Activated CD4-positive, alpha-beta T cell treated with anti-CD3 and anti-CD28 coated beads, Interleukin-2, Interleukin-6, amounts not matched to agents 100 ng/mL and 50 ng/mL, durations not matched to agents 16 hours and 8 hours (primary cell): ENCODE data around the gene HCFC1R1.
"Not testable (repeated sequence)": the region's sequence is repeated elsewhere in the genome, so short reads cannot be mapped to it uniquely, and the experiment has no call there.

Experiments
- DNase-seq: peaks from one replicate; pipeline ENCODE4 v3.0.0-alpha.2; 2020

HCFC1R1 gene, protein sequence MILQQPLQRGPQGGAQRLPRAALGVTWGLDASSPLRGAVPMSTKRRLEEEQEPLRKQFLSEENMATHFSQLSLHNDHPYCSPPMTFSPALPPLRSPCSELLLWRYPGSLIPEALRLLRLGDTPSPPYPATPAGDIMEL

DNA sequence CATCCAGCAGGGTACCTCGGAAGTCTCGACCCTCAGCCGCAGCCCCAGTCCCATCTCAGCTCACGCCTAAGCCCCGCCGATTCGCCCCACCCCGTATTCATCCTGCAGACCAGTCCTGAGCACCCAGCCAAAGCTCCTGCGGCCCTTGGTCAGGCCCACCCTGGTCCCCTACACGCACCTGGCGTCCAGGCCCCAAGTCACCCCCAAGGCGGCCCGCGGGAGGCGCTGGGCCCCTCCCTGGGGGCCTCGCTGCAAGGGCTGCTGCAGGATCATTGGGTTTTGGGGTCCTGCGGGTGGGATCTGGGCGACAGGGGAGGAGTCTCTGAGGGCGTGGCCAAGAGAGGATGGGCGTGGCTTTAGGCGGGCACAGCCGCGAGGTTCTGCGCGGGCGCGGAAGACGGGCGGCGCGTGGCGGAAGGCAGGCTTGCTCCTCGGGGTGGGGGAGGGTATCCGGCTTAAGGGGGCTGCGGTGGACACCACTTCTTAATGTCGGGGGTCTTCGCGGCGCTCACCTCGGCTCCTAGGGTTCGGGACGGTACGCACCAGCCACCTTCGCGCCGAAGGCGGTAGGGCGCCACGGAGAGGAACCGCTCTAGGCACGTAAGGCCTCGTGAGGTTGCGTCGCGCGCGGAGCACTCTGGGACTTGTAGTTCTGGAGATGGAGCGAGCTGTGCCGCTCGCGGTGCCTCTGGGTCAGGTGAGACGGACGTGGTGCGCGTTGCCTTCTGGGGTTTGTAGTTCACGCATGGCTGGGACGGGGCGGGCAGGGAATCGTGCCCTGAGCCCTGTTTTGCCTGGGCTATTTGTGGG is at the start of gene HCFC1R1, which contains the start of gene THOC6:
Gene HCFC1R1, minus strand, starts transcription at position 274 of the 810 bp plus-strand sequence. Its CDS starts 1 bp downstream, at position 273.
Gene THOC6, plus strand, starts transcription at position 367 of the 810 bp plus-strand sequence. Its CDS starts 292 bp downstream, at position 659.
- DNase-seq: peak; percentile 98

DNA sequence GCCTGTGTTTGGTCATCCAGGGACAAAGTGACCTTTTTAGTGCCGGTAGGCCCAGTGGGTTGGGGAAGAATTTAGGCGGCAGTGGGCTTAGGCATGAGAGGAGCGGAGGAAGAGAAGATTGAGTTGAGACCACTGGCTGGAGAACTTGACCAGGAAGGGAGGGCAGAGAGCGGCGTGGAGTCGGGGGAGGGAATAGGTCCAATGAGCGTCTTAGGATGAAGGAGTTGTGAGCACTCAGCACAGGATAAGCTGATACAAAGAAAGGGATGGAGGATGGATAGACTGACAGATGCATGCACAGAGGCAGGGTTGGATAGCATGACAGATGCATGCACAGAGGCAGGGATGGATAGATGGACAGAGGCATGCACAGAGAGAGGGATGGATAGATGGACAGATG is 49.7 kb upstream of the HCFC1R1 start:
- DNase-seq: no peak

DNA sequence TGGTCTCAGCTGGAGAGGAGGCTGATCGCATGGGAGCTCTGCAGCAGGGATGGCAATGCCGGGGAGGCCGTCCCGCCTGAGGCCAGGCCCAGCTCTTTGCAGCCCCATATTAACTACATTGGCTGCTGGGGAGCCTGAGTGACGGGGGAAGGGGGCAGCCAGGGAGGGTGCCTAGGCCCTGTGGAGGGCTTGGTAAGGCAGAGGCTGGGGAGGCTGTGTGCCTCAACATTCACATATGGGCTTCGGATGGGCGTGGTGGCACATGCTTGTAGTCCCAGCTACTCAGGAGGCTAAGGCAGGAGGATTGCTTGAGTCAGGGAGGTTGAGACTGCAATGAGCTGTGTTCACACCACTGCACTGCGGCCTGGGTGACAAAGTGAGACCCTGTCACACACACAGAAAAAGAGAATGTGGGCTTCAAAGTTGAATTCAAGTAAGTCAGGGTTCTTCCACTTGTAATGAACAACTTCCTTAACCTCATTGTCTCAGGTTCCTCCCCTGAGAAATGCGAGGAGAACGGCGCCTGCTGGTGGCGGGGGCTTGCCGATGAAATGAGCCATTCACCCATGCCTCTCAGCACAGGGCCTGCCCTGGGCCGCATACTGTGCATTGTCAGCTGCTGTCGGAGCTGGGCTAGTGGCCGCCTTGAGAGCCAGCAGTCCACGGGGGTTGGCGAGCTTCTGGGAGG is 49.0 kb upstream of the HCFC1R1 start:
- DNase-seq: not testable (repeated sequence)

DNA sequence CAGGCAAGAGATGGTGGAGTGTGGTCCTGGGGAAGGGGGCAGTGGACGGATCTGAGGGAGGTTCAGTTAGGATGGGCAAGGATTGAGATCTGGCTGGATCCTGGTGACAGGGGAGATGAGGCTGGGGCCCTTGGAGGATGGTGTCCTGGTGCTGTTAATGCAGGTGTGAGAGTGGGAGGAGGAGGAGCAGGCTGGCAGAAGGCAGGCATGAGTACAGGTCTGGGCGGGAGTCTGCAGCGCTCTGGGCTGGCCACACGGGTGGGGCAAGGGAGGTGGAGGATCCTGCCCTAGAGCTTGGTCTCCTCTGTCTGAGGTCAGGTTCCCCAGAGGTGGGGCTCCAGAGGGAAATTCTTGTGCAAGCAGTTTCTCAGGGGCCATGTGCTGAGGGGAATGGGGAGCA is 48.4 kb upstream of the HCFC1R1 start:
- DNase-seq: peak; percentile 75

DNA sequence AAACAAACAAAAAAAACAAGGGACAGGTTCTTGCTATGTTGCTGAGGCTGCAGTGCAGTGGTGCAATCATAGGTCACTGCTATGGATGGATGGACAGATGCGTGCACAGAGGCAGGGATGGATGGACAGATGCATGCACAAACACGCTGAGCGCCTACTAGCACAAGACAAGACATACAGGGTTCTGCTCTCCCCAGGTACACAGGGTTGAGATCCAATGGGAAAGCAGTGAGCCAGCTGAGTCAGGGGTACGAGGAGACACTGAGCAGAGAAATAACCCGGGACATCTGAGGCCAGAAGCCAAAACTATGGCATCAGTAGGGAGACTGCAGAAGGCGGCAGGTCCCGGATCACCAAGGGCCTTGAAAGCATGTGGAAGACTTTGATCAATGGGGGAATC is 47.9 kb upstream of the HCFC1R1 start:
- DNase-seq: no peak

DNA sequence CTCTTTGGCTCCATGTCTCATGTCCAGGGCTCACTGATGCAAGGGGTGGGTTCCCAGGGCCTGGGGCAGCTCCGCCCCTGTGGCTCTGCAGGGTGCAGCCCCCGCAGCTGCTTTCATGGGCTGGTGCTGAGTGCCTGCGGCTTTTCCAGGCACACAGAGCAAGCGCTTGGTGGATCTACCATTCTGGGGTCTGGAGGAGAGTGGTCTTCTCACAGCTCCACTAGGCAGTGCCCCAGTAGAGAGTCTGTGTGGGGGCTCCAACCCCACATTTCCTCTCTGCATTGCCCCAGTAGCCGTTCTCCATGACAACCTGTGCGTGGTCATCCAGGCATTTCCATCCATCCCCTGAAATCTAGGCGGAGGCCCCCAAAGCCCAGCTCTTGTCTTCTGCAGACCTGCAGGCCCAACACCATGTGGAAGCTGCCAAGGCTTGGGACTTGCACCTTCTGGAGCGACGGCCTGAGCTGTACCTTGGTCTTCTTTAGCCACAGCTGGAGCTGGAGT is 46.9 kb upstream of the HCFC1R1 start:
- no peak for DNase-seq

DNA sequence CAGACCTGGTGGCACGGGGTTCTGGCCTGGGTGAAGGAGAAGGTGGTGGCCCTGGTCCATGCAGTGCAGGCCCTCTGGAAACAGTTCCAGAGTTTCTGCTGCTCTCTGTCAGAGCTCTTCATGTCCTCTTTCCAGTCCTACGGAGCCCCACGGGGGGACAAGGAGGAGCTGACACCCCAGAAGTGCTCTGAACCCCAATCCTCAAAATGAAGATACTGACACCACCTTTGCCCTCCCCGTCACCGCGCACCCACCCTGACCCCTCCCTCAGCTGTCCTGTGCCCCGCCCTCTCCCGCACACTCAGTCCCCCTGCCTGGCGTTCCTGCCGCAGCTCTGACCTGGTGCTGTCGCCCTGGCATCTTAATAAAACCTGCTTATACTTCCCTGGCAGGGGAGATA is 45.4 kb upstream of the HCFC1R1 start:
- DNase-seq: not testable (repeated sequence)

DNA sequence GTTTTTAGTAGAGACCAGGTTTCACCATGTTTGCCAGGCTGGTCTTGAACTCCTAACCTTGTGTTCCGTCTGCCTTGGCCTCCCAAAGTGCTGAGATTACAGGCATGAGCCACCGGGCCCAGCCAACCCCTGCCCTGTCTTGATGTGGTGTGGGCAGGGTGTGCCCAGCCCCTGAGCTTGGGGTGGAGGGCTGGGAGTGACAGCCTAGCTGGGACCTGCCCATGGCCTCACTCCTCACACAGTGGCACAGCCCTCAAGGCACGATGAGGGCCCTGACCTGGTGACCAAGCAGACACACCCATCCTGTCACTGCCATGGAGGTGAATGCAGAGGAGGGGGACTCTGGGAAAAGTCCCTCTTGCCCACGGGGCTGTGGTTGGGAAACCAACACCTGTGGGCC is 44.7 kb upstream of the HCFC1R1 start:
- DNase-seq: peak; percentile 43

DNA sequence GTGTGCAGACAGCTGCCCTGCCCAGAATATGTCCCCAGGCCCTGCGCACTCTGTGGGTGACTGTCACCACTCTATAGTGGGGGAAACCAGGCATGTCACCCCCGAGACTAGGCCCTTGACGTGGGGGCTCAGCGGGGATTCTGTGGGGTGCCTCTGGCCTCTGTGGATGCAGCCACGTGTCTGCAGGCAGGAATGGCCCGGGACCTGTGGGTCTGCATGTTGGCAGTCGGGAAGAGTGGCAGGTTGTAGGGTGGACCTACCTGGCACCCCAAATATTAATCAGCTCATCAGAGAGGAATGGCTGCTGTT is 42.7 kb upstream of the HCFC1R1 start:
- no peak for DNase-seq

DNA sequence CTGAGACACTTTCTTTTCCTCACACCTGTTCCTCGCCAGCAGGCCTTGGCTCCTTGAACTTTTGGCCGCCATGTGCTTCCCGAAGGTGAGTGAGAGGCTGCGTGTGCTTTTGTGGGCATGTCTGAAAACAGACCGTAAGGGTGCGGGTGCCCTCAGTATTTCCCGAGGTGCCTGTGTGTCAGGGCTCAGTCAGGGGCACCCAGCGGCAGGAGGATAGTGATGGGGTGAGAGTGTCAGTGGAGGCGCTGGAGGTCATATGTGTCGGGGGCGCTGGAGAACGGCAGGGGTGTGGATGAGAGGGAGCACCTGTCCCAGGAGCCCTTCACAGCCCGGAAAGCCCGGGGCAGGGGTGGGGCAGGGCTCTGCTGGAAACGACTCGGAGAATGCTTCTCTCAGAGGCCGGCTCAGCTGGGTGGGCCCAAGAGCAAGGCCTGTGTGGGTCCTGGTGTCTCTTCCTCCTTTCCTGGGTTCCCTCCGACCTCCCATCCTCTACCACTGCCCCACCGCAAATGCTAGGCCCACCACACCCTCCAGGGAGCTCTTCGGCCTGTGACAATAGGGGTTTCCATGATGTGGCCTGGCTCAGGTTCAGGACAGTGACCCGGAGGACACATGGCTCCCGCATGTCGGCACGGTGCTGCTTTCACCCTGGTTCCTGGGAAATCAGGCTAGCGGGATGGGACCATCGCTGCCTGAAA is 42.1 kb upstream of the HCFC1R1 start:
- DNase-seq: peak; percentile 54

DNA sequence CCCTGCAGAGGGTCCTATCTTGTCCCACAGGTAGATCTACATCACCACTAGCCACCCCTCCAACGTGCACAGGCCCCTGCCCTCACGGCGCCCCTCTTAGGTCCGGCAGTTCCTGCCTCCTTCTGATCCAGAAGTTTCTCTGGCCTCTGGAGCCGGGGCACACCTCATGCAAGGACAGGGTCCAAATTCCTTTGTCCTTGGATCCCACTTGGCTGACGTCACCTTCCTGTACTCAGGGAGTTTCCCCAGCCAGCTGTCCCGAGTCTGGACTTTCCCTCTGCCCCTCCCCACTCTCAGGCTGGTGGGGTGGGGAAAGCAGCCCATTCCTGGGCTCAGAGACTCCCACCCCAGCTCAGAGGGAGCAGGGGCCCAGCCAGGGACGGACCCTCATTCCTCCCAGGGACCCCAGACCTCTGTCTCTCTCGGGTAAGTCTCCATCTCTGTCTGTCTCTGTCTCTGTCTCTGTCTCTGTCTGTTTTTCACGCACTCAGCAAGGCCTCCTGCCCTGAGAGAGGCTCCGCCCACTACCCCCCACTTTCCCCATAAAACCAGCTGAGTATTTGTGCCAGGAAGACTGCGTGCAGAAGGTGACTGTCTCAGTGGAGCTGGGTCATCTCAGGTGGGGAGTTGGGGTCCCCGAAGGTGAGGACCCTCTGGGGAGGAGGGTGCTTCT is 41.5 kb upstream of the HCFC1R1 start, which contains the start of gene IL32:
Gene IL32, plus strand, starts transcription at position 572 of the 673 bp plus-strand sequence. CDS start 172 bp downstream, outside the sequence.
- DNase-seq: peak; percentile 90

DNA sequence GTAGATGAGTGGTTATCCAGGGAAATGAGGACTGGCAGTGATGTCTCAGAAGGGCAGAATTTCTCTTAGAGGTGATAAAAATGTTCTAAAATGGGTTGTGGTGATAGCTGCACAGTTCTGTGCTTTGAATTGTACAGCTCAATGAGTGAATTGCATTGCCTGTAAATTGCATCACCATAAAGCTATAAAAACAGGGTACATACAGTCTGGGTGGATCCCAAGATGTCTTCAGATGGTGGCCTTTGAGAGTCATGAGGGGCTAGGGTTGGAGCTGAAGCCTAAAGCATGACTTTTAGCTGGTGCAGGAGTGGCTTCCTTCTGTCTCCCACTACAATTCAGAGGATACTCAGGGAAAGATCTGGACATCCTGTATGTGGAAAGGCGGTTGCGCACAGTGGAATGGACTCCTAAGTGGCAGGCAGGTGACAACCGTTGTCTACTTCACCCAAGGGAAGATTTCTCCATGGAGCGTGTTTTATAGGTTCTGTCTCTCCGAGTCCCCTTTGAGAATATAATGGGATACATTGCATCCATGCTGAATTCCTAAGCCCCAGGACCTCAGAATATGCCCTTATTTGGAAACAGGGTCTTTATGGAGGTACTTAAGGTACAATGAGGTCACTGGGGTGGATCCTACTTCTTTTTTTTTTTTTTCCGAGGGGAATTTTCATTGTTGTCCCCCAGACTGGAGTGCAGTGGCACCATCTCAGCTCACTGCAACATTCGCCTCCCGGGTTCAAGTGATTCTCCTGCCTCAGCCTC is 40.1 kb upstream of the HCFC1R1 start:
- DNase-seq: no peak

DNA sequence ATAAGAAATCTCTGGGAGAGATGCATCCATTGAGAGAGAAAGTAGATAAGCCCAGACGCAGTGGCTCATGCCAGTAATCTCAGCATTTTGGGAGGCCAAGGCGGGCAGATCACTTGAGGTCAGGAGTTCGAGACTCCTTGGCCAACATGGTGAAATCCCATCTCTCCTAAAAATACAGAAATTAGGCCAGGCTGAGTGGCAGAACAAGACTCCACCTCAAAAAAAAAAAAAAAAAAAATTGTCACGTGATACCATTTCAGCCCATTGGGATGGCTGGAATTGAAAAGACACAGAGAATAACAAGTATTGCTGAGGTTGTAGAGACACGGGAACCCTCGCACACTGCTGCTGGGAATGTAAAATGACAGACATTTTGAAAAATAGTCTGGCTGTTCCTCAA is 38.8 kb upstream of the HCFC1R1 start:
- DNase-seq: no peak

DNA sequence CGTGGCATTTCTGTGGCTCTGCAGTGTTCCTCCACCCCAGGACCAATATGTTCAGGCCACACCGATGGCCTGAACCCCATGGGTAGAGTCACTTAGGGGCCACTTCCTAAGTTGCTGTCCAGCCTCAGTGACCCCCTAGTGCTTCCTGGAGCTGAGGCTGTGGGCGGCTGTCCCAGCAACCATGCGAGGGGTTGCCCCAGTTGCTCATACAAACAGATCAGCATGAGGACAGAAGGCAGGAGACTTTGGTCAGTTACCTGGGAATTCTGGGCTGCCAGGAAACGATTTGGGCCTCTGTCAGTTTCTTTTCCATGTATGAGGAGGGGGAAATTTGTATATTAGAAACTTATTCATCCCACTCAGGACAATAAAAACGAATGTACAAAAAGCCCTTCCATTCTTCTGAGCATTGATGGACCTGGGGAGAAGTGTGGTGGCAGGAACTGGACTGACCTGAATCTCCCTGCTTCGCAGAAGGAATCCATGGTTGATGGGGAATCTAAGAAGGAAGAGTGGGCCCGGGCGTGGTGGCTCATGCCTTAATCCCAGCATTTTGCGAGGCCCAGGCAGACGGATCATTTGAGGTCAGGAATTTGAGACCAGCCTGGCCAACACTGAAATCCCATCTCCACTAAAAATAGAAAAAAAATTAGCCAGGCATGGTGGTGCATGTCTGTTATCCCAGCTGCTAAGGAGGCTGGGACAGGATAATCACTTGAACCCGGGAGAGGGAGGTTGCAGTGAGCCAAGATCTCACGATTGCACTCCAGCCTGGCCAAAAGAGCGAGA is 36.8 kb upstream of the HCFC1R1 start:
- no peak for DNase-seq

DNA sequence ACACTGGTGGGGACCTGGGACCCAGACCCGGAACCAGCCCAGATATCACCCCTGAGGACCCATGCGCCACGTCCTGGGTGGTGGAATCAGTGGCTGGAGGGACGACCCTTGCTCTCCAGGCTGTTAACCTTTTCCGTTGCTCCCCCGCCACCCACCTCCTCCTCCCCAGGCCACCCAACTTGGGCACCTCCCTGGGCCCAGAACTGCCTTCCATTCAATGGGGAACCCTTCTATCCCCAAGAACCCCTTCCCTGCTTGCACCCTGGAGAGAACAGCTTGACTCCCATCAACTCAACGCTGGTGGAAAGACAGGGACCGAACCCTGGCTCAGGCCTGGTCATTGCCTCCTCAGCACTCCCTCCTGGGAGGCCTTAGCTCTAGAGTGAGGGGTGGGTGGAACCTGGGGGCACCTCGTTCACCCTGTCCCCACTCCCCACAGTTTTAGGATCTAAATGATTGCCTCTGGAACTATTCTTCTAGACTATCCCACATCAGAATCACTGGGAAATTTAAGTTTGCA is 36.0 kb upstream of the HCFC1R1 start:
- no peak for DNase-seq

DNA sequence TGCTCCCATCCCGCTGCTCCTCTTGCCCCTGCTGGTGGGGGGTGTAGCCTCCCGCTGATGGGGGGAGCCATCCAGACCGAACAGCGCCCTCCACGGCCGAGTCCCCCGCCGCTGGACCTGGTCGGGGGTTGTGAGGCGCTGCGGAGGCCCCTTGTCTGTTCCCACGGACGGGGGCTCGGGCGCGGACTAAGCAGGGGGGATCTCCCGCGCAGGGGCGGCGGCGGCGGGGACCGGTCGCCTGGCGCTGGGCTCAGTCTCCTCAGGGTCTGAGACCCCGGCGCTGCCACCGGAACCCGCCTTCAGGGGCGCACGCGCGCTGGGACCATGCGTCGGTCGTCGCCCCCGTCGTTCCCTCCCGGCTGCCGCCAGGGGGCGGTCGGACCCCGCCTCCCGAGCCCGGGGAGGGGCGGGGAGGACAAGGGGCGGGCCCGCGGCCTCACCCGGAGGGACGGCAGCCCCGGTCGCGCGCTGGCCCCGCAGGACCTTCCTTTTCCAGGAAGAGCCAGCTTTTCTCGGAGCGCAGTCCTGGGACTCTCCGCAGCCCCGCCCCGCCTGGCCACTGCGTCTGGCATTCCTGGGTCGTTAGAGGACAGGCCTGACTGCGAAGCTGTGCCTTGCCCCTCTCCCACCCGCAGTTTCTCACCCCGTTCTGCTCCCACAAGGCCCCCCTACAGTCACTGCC is 35.4 kb upstream of the HCFC1R1 start:
- peak; percentile 94 for DNase-seq

DNA sequence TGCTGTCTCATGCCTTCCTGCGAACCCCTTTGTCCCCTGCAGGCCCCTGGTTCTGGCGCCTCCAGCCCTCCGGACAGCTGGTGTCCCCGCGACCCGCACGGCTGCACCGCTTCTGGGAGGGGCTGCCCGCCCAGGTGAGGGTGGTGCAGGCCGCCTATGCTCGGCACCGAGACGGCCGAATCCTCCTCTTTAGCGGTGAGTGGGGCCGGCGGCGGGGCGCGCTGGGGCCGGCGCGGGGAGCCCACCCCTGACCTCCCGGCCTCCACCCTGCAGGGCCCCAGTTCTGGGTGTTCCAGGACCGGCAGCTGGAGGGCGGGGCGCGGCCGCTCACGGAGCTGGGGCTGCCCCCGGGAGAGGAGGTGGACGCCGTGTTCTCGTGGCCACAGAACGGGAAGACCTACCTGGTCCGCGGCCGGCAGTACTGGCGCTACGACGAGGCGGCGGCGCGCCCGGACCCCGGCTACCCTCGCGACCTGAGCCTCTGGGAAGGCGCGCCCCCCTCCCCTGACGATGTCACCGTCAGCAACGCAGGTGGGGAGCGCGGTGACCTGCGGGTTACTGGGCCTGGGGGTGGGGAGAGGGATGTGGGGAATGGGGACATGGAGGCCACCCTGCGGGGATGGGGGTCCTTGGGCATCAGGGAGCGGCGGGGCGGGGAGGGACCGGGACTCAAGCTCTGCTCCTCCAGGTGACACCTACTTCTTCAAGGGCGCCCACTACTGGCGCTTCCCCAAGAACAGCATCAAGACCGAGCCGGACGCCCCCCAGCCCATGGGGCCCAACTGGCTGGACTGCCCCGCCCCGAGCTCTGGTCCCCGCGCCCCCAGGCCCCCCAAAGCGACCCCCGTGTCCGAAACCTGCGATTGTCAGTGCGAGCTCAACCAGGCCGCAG is 34.6 kb upstream of the HCFC1R1 start:
- DNase-seq: peak; percentile 74

DNA sequence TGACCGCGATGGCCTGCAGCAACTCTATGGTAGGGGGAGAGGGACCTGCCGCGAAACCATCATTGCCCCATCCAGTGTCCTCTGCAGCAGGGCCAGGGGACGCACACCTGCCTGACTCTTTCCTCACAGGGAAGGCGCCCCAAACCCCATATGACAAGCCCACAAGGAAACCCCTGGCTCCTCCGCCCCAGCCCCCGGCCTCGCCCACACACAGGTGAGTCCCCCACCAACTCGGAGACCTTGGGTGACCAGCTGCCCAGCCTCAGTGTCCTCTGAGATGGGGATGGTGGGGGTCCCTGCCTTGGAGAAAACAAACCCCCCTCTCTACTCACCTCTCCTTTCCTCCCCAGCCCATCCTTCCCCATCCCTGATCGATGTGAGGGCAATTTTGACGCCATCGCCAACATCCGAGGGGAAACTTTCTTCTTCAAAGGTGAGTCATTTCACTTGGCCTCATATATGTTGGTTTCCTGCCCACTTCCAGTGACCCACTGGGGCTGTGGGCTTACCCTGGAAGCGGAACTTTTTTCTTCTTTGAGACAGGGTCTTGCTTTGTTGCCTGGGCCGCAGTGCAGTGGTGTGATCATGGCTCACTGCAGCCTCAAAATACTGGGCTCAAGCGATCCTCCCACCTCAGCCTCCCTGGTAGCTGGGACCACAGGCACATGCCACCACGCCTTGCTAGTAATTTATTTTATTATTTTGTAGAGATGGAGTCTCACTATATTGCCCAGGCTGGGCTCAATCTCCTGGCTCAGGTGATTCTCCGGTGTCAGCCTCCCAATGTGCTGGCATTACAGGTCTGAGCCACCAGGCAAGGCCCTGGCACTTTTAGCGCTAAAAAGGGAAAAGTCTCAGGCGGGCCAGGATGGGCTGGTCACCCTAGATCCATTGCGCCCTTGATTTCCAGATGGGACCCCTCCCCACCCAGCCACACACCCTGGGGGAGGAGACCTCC is 33.7 kb upstream of the HCFC1R1 start:
- peak; percentile 66 for DNase-seq
